Activated naive CD4-positive, alpha-beta T cell treated with anti-CD3 and anti-CD28 coated beads, Interleukin-2, amount 50 U/mL, for 24 hours (primary cell): Measurements from ENCODE around the gene RPLP2.
A peak's percentile ranks its signal among the peaks of the same experiment; 100 is the strongest.

Experiments used
- H3K27ac Mint-ChIP-seq: one replicate; pipeline ENCODE4 v1.8.0; 2021; ENCODE audit warnings: mild to moderate bottlenecking, mixed read lengths
- H3K27me3 Mint-ChIP-seq: one replicate; pipeline ENCODE4 v1.8.0; 2021; ENCODE audit warnings: mixed read lengths
- H3K36me3 Mint-ChIP-seq: one replicate; pipeline ENCODE4 v1.8.0; 2021; ENCODE audit warnings: mixed read lengths
- H3K4me1 Mint-ChIP-seq: one replicate; pipeline ENCODE4 v1.8.0; 2021; ENCODE audit warnings: mixed read lengths
- H3K4me3 Mint-ChIP-seq: one replicate; pipeline ENCODE4 v1.8.0; 2021; ENCODE audit warnings: mild to moderate bottlenecking, mixed read lengths
- H3K9me3 Mint-ChIP-seq: one replicate; pipeline ENCODE4 v1.8.0; 2021; ENCODE audit warnings: mixed read lengths

The RPLP2 gene

DNA sequence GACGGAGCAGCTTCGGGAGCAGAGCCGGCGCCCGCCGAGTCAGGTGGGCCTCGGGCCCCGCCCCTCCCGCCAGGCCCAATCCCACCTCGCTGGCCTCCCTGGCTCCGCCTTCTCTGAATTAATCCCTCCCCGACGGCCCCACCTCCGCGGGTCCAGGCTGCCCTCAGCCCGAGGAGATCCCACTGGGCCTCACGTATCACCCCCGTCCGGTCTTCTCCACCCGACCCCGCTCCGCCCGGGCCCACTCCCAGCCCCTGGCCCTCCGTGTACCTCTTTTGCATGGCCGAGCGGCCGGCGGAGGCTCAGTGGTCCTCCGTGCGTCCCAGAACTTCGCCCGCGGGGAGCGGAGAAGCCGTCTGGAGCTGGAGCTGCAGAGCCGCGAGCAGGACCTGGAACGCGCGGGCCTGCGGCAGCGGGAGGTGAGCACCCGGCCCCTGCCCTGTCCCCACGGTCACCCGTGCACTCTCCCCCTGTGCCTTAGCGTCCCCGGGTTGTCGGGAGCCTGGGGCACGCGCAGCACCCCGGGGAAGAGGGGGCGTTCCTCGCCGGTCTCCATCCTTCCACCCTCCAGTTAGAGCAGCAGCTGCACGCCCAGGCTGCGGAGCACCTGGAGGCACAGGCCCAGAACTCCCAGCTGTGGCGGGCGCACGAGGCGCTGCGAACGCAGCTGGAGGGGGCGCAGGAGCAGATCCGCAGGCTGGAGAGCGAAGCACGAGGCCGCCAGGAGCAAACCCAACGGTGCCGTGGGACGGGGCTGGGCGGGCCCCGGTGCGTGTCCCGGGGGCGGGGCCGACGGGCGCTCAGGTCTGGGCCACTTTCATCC, 20.7 kb downstream of the RPLP2 start:
- Mint-ChIP-seq H3K27me3 (peaks cover 10% of the 10 kb centered on the region), H3K36me3 (no peaks in the 10 kb centered on the region), H3K4me3 (peak overlapping the region; percentile 39), H3K27ac (no peak overlapping the region), H3K9me3 (no peaks in the 10 kb centered on the region), H3K4me1 (peaks cover 39% of the 10 kb centered on the region)

DNA sequence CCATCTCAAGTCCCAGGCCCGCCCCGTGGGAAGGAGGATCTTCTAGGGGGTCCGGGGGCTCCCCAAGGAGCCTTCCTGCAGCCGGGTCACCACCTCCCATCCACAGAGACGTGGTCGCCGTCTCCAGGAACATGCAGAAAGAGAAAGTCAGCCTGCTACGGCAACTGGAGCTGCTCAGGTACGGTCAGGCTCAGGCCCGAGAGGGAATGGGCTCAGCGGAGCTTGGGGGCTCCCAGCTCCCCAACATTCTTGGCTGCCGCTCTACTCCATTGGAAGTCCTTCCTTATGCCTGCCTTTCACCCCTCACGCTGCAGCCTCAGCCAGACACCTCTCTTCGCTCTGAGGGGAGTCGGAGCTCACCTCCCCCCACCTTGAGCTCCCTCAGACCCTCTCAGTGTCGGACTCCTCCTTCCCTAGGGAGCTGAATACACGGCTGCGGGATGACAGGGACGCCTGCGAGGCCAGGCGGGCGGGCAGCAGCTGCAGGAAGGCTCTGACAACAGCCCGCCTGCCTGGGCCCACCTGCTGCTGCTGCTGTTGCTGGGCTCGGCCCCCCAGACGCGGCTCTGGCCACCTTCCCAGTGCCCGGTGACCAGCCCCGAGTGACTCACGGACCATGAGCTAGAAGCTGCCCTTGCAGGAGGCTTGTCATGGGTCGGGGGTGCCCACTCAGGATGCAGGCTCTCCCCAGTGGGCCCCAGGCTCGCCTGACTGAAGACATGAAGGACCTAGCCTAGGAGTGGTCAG, 21.5 kb downstream of the RPLP2 start:
- Mint-ChIP-seq H3K27me3 (peaks cover 10% of the 10 kb centered on the region), H3K4me3 (peak overlapping the region; percentile 62), H3K27ac (no peak overlapping the region), H3K4me1 (peaks cover 39% of the 10 kb centered on the region), H3K9me3 (no peaks in the 10 kb centered on the region), H3K36me3 (no peaks in the 10 kb centered on the region)

DNA sequence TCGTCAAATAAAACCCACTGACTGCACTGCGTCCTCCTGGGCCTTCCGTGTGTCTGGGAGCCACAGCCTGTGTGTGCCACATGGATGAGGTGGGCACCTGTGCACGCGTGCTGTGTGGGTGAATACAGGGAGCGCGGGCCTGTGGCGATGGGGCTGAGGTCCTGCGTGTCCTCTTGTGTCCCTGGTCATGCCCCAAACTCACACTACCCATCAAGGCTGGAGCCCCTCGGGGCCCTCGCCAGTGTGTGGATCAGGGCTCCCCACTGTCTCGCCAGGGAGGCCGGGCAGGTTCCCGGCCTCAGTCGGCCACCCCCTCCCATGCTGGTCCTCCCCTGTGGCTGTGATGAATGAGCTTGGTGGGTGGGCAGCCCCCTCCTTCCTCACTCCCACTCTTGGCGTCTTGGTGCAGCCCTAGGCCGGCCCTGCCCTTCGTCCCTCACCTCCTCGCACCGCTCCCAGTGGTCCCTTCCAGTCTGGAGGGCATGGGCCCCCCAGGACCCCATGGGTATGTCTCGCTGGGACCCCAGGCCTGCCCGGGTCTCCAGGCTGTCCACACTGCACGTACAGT, 22.3 kb downstream of the RPLP2 start:
- H3K27ac Mint-ChIP-seq, result no peak overlapping the region
- H3K27me3 Mint-ChIP-seq, result peaks cover 10% of the 10 kb centered on the region
- peaks cover 35% of the 10 kb centered on the region for H3K4me1 Mint-ChIP-seq
- H3K4me3 Mint-ChIP-seq, result peak overlapping the region; percentile 62
- no peaks in the 10 kb centered on the region for H3K9me3 Mint-ChIP-seq
- H3K36me3 Mint-ChIP-seq, result no peaks in the 10 kb centered on the region

DNA sequence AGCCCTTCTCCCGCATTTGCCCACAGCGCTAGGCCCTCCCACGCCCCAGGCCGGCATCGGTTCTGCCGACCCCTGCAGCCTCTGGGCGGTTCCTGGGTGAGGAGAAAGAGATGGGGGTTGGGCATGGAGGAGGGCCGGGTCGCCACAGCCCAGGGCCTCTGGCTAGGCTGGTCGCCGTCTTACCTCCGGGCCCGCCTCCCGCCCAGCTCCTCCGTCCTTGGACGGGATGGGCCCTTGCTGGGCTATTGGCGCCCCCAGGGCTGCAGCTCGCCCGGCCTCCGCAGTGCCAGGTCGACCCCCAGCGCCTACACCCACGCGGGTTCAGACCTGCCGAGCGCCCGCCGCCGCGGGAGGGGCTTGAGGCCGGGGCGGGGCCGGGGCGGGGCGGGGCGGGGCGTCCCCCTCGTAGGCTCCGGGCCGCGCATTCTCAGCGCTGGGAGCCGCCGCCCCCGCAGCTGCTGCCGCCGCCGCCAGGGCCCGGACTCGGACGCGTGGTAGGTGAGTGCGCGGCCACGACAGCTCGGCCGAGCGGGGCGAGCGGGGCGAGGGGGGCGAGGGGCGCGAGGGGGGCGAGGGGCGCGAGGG, 22.9 kb downstream of the RPLP2 start, which contains the start of gene CD151:
CD151 (plus strand) TSS at position 424 of the 585 bp plus-strand sequence. CDS start 3,118 bp downstream, outside the sequence.
- no peaks in the 10 kb centered on the region for H3K36me3 Mint-ChIP-seq
- no peak within 1 kb of the TSS for H3K27ac Mint-ChIP-seq
- peaks cover 34% of the 10 kb centered on the region for H3K4me1 Mint-ChIP-seq
- no peaks in the 10 kb centered on the region for H3K9me3 Mint-ChIP-seq
- H3K27me3 Mint-ChIP-seq, result peaks cover 9% of the 10 kb centered on the region
- peak within 1 kb of the TSS; percentile 62 for H3K4me3 Mint-ChIP-seq

DNA sequence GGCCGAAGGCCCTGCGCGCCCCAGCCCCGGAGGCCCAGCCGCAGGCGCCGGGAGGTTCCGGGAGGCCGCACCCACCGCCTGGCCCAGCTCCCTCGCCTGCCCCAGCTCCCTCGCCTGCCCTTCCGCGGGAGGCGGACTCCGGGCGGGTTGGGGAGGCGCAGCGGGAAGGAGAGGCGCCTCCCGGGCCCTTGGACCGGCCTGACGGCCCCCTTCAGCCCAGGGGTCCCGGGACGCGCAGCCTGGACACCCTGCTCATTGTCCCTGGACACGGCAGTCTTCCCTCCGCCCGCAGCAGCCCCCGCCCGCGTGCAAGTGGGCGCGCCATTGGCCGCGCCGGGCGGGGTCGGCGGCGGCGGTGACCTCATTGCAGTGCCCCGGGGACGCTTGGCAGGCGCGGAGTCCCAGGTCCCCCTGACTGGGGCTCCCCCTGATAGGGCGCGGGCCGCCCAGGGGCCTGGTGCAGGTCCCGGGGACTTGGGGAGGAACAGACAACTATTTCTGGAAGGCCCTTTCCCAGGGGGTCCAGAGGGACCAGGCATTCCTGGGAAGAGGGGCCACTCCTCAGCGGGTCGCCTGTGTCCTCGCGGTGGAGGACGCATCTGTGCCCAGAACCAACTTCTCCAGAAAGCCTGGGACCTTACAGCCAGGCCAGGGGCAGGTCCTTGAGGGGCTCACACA, 23.5 kb downstream of the RPLP2 start:
- Mint-ChIP-seq H3K27ac (no peak overlapping the region), H3K9me3 (no peaks in the 10 kb centered on the region), H3K4me3 (peak overlapping the region; percentile 44), H3K27me3 (peaks cover 5% of the 10 kb centered on the region), H3K36me3 (no peaks in the 10 kb centered on the region), H3K4me1 (peaks cover 28% of the 10 kb centered on the region)

DNA sequence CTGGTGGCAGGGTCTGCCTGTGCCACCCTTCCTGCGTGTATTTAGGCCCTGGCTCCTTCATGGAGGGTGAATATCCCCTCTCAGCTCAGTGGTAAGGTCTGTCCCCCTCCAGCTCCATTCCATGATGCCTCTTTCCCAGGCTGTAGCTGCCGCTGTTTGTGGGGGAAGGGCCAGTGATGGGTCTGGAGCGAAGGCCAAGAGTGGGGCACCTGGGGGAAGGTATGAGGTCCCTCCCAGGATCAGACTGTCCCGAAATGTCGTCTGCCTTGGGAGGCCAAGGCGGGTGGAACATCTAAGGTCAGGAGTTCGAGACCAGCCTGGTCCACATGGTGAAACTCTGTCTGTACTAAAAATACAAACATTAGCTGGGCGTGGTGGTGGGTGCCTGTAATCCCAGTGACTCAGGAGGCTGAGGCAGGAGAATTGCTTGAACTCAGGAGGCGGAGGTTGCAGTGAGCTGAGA, 24.1 kb downstream of the RPLP2 start:
- H3K36me3 Mint-ChIP-seq, result no peaks in the 10 kb centered on the region
- H3K27ac Mint-ChIP-seq, result no peak overlapping the region
- H3K27me3 Mint-ChIP-seq, result peaks cover 4% of the 10 kb centered on the region
- H3K4me3 Mint-ChIP-seq, result peak overlapping the region; percentile 44
- H3K9me3 Mint-ChIP-seq, result no peaks in the 10 kb centered on the region
- H3K4me1 Mint-ChIP-seq, result peaks cover 26% of the 10 kb centered on the region

DNA sequence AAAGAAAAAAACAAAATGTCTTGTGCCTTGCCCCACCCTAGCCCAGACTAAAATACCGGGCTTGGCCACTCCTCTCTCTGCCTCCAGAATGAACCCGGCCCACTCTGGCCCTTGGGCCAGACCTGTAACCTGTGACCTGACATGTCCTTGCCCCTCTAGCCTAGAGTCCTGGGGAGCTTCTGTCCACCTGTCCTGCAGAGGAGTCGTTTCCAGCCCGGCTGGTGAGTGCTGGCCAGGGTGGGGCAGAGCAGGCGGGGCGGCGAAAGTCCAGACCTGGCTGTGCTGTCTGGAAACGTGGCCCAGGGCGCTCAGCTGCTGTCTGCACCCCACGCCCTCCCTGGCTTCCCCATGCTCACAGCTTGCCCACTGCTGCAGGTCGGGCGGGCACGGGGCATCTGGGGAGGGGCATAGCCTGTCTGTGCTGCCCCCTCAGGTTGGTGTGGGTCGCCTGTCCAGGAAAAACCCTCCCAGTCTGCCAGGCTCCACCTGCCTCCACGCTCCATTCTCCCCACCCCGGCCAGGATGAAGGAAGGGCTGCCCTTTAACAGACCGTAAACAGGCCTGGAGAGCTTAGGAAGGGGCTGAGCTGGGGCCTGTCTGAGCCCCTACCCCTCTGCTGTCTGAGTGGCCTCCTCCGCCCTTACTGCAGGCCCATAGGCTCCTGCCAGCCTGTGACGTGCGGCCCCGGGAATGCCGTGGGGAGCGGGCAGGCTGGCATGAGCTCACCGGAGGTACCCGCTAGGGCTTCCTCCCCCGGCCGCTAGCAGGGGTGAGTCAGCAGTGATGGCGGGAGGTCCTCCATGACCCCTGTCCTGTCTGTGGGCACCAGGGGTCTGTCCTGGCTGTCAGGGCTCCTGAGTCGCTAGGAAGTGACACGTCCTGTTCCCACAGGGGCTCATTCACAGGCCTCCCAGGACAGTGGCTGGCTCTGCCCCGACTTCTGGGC, 24.9 kb downstream of the RPLP2 start:
- no peak overlapping the region for H3K27ac Mint-ChIP-seq
- no peak overlapping the region for H3K4me3 Mint-ChIP-seq
- peaks cover 2% of the 10 kb centered on the region for H3K27me3 Mint-ChIP-seq
- H3K36me3 Mint-ChIP-seq, result no peaks in the 10 kb centered on the region
- no peaks in the 10 kb centered on the region for H3K9me3 Mint-ChIP-seq
- peaks cover 18% of the 10 kb centered on the region for H3K4me1 Mint-ChIP-seq

DNA sequence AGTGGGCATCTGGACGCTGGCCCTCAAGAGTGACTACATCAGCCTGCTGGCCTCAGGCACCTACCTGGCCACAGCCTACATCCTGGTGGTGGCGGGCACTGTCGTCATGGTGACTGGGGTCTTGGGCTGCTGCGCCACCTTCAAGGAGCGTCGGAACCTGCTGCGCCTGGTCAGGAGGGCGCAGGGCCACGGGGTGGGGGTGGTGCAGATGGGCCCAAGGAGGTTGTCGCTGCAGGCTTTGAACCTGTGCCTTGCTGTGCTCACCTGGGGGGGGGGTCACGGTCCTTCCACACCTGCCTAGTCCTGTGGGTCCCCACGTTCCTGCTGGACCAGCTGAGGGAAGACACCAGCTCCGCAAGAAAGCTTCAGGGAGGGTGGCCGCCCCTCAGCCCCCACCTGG, 26.5 kb downstream of the RPLP2 start:
- Mint-ChIP-seq H3K4me1 (peaks cover 24% of the 10 kb centered on the region), H3K36me3 (no peaks in the 10 kb centered on the region), H3K27ac (no peak overlapping the region), H3K27me3 (peaks cover 2% of the 10 kb centered on the region), H3K9me3 (no peaks in the 10 kb centered on the region), H3K4me3 (no peak overlapping the region)

DNA sequence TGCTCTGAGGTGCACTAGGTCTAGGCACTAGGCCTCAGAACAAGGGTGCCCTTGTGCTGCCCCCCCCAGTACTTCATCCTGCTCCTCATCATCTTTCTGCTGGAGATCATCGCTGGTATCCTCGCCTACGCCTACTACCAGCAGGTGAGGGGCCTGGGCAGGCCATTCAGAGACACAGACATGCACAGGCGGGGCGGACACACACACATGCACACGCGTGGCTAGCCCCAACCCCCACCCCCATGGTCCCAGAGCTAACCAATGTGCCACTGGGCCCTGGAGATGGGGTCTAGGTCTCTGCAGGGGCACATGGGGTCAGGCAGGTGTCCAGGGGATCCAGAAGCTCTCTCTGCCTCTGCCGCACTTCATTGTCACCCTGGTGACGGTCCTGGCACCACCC, 26.9 kb downstream of the RPLP2 start:
- H3K27ac Mint-ChIP-seq, result no peak overlapping the region
- H3K36me3 Mint-ChIP-seq, result no peaks in the 10 kb centered on the region
- no peaks in the 10 kb centered on the region for H3K9me3 Mint-ChIP-seq
- H3K4me3 Mint-ChIP-seq, result no peak overlapping the region
- peaks cover 1% of the 10 kb centered on the region for H3K27me3 Mint-ChIP-seq
- H3K4me1 Mint-ChIP-seq, result peaks cover 19% of the 10 kb centered on the region

DNA sequence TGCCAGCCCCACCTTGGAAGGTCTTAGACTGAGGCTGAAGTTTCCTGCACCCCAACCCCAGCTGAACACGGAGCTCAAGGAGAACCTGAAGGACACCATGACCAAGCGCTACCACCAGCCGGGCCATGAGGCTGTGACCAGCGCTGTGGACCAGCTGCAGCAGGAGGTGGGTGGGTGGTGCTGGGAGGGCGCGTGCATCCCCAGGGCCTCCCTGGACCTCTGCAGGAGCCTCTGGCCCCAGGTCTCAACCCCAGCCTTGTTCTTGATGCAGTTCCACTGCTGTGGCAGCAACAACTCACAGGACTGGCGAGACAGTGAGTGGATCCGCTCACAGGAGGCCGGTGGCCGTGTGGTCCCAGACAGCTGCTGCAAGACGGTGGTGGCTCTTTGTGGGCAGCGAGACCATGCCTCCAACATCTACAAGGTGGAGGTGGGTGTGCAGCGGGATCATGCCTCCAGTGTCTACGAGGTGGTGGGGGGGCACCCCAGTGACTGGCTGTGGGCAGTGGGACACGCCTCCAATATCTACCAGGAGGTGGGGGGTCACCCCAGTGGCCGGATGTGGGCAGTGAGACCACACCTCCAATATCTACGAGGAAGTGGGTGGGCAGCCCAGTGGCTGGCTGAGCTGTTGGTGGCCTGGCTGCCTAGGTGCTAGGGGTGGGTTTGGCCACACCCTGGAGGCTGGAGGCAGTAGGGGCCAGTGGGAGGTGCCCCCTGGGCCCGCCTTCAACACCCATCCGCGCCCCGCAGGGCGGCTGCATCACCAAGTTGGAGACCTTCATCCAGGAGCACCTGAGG, 27.6 kb downstream of the RPLP2 start:
- no peaks in the 10 kb centered on the region for H3K36me3 Mint-ChIP-seq
- H3K27ac Mint-ChIP-seq, result no peak overlapping the region
- peaks cover 18% of the 10 kb centered on the region for H3K4me1 Mint-ChIP-seq
- no peak overlapping the region for H3K4me3 Mint-ChIP-seq
- H3K27me3 Mint-ChIP-seq, result no peaks in the 10 kb centered on the region
- H3K9me3 Mint-ChIP-seq, result no peaks in the 10 kb centered on the region

DNA sequence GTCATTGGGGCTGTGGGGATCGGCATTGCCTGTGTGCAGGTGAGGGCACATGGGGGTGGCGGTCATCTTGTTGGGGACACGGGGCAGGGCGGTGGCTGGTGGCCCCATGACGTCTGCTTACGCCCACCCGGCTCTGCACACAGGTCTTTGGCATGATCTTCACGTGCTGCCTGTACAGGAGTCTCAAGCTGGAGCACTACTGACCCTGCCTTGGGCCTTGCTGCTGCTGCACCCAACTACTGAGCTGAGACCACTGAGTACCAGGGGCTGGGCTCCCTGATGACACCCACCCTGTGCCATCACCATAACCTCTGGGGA, 28.2 kb downstream of the RPLP2 start:
- Mint-ChIP-seq H3K36me3 (no peaks in the 10 kb centered on the region), H3K27ac (no peak overlapping the region), H3K27me3 (no peaks in the 10 kb centered on the region), H3K4me3 (no peak overlapping the region), H3K9me3 (no peaks in the 10 kb centered on the region), H3K4me1 (peaks cover 18% of the 10 kb centered on the region)

DNA sequence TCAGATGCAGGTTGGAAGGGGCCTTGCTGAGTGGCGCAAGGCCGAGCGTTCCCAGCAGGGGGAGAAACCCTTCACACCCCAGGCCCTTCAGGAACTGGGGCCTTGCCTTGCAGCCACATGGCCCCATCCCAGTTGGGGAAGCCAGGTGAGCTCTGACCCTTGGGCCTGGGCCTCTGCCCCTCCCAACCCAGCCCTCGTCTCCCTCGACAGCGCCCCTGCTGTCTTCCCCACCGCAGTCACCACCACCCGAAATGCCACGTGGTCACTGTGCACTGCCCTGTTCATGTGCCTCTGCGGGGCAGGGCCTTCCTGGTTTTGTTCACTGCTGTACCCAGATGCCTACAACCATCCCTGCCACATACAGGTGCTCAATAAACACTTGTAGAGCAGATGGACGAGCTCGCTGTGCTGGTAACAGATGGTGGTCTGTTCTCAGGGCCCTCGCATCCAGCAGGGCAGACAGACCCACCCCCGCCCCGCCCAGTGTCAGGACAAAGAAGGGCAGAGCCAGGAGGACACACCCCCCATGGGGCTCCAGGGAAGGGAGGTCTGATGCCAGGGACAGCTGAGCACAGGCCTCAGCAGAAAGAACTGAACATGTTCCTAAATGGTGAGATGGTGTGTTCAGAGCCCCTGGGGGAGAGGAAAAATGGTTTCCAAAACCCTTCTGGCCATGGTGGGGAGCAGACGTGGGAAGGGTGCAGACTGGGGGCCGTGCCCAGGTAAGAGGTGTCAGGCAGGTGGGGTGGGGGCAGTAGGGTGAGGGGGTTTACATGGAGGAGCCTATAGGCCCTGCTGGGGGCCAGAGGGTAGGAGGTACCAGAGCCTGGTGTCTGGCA, 28.9 kb downstream of the RPLP2 start:
- Mint-ChIP-seq H3K4me1 (peaks cover 21% of the 10 kb centered on the region), H3K4me3 (no peak overlapping the region), H3K9me3 (no peaks in the 10 kb centered on the region), H3K27me3 (no peaks in the 10 kb centered on the region), H3K36me3 (no peaks in the 10 kb centered on the region), H3K27ac (no peak overlapping the region)

DNA sequence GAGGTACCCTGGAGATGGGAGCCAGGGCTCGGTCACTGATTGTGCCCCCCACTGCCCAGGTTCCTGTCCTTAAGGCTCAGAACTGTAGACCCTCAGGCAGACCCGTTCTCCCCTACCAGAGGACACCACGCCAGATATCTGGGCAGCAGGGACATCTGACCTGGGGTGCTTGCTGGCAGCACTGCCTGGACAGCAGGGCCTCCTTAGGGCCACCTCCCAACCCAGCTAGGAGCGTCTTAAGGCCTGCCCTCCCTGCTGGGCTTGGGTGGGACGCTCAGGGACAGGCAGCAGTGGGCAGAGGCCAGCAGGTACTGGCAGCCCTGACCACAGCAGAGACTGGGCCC, 29.5 kb downstream of the RPLP2 start:
- no peaks in the 10 kb centered on the region for H3K36me3 Mint-ChIP-seq
- H3K27ac Mint-ChIP-seq, result no peak overlapping the region
- no peak overlapping the region for H3K4me3 Mint-ChIP-seq

More for the DNA sequence above, 29.5 kb downstream of the RPLP2 start:
- H3K9me3 Mint-ChIP-seq, result no peaks in the 10 kb centered on the region
- H3K4me1 Mint-ChIP-seq, result peaks cover 18% of the 10 kb centered on the region
- H3K27me3 Mint-ChIP-seq, result no peaks in the 10 kb centered on the region
